Frontal cortex (tissue), 4 donors: ENCODE measurements around the gene CYBA. TPM values are rescaled to one million over a fixed set of nuclear protein-coding genes. Genes with fewer than 3 reads are reported as not detected.

Experiments used
- DNase-seq, 2 donors: peaks; one replicate each; pipeline ENCODE4 v3.0.0; 2012; ENCODE audit warnings: low spot score in 2 of 2
- FAIRE-seq: peaks from 2 replicates; lab custom pipeline; 2012; peaks lifted over from hg19 to GRCh38; lab: Jason Lieb, UNC
- total RNA-seq: library from RNA; depleted of rRNA; stranded (reverse); fragments of >200 nt; gene quantifications from one replicate; pipeline ENCODE4 v1.2.3, GENCODE V29; 2014
- donor health status: control.
- donor health status: control.
- donor health status: control.

Gene CYBA
- total RNA-seq, 1 donor from 2014 or later = 24.9 TPM

- DNase-seq (no peak), FAIRE-seq (no peak)
Observed at GRCh38 chr16:88634141-88634993, 16.5 kb downstream of the CYBA start.

DNA sequence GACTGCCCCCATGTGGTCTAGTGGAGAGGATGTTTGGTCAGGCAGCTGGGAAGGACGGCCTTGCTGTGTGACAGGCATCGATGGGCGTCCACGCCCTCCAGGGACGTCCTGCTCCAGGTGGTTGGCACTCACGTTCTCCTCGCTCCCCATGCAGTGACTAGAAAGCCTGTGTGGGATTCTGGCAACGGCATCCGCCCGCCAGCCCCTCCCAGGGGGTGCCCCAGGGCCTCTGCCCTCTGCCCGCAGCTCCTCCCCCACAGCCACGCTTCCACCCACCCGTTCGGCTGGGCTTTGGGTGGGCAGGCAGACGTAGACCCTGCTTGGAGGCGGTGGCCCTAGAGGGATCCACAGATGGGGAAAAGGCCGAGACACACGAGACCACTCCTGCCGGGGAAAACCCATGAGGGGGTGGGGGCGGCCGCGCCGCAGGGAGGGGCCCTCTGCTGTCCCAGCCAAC lies 17.1 kb downstream of the CYBA start:
- FAIRE-seq (no peak), DNase-seq (peak; percentile 62 to 67)

- FAIRE-seq = no peak
- no peak for DNase-seq
Observed at GRCh38 chr16:88632587-88632930, 18.3 kb downstream of the CYBA start.

DNA sequence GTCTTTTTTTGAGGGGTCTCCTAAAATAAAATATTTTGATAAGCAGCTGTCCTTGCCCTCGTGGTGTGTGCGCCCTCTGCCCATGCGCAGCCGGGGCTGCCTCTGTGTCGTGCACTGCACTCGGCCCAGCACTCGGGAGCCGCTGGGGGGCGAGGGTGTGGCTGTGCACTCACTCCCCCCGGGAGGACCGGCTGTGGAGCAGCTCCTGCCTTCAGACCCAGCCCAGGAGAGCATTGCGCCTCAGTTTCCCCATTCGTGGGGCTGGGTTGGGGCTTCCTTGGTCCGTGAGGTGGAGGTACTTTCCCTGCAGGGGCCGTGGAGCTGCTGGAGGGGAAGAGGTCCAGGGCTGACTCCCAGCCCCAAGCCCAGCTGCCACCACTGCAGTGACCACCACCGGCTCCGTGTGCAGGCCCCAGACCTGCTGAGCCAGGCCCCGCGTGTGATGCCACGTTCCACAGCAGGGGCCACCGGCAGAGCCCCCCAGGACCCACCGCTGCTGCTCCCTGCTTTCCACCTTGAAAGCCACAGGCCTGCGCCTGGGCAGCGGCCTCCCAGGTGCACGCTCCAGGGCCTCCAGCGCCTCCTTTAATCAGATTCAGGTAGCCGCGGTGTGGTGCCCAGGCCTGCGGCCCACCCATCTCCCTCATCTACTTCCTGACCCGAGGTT lies 18.8 kb downstream of the CYBA start:
- DNase-seq (no peak), FAIRE-seq (no peak)

GRCh38 chr16:88631384-88631783 lies 19.5 kb downstream of the CYBA start:
- FAIRE-seq = no peak

GRCh38 chr16:88630941-88631340 lies 19.9 kb downstream of the CYBA start:
- FAIRE-seq = no peak
- no peak for DNase-seq

More at GRCh38 chr16:88631384-88631783, 19.5 kb downstream of the CYBA start:
- DNase-seq = no peak

GRCh38 chr16:88630433-88630832 lies 20.4 kb downstream of the CYBA start:
- no peak for FAIRE-seq

GRCh38 chr16:88629835-88630234 lies 21.0 kb downstream of the CYBA start:
- no peak for DNase-seq
- FAIRE-seq = no peak

More at GRCh38 chr16:88630433-88630832, 20.4 kb downstream of the CYBA start:
- no peak for DNase-seq

GRCh38 chr16:88628512-88628974 lies 22.3 kb downstream of the CYBA start:
- DNase-seq = no peak
- no peak for FAIRE-seq

DNA sequence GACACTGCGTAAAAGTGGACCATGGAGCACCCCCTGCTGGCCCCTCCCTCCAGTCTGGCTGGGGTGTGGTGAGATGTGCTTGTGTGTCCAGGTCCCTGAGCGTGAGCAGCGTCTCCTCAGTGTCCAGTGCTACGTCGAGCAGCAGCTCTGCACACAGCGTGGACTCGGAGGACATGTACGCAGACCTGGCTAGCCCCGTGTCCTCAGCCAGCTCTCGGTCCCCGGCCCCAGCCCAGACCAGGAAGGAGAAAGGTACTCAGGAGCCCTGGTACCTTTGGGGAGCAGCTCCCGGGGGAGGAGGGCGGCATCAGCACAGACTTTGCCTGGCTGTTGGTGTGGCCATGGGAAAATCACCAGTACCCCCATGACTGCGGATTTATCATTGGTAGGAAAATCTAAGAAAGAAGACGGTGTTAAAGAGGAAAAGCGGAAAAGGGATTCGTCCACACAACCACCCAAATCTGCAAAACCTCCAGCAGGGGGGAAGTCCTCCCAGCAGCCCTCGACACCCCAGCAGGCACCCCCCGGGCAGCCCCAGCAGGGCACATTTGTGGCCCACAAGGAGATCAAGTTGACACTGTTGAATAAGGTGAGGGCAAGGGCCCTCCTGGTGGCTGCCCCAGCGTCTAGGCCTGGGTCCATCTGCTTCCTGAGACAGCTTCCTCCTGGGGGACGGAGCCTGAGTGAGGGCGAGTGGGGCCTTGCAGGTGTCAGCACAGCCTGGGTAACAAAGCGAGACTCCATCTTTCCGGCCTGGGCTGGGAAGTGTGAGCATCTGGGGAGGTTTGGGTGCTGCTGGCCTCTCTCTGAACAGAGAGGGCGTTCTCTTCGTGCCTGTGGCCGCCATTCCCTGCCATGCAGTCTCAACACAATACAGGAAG lies 23.1 kb downstream of the CYBA start:
- FAIRE-seq = no peak
- DNase-seq = no peak

DNA sequence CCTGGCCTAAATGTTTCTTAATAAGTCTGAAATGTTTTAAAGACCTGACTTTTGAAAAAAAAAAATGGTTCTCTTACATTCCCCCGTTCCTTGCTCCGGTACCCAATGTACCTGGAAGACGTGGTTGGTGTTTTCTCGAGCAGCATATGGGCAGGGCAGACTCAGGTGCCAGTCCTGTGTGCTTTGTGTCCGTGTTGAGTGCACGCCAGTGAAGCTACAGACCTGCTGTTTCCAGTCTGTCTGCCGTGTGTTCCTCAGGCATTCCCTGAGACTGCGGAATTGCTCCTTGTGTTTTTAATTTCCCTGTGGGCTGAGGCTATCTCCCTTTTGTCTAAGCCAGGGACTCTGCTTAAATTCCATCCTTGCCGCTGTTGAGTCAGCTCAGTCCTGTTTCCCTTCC lies 24.2 kb downstream of the CYBA start:
- DNase-seq (no peak), FAIRE-seq (no peak)

- no peak for FAIRE-seq
Observed at GRCh38 chr16:88624977-88625576, 25.8 kb downstream of the CYBA start.

GRCh38 chr16:88624481-88624880 lies 26.4 kb downstream of the CYBA start:
- FAIRE-seq = no peak
- no peak for DNase-seq

More at GRCh38 chr16:88624977-88625576, 25.8 kb downstream of the CYBA start:
- no peak for DNase-seq

DNA sequence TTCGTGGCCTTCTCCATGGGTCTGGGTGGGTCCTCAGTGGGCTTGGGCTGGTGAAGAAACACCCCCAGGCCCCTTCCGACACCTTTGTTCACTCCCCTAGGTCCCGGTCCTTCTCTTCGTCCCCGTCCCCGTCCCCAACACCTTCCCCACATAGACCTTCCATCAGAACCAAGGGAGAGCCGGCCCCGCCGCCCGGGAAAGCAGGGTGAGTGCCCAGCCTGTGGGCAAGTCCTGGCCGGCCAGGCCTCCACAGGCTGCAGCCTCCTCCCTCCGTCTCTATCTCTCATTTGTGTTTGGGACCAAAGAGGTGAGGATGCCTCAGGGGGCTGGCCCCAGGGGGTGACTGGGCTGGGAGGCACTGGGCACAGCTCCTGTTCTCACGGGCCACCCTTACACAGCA lies 27.0 kb downstream of the CYBA start:
- FAIRE-seq = no peak
- DNase-seq = no peak

DNA sequence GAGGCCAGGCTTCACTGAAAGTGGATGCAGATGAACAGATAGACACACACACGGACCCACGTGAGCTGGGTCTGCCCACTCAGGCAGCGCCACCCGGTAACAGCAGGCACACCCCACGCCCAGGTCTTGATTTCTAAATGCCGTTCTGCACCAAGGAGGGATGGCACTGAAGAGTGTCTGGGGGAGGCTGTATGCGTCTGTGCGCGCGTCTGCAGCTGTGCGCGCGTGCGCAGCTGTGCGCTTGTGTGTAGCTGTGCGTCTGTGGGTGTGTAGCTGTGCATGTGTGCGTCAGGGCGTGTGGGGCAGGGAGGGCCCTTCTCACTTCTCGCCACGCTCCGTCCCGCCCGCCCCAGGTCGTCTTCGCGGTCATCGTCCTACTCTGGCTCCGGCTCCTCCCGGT lies 28.0 kb downstream of the CYBA start:
- FAIRE-seq (no peak), DNase-seq (no peak)

GRCh38 chr16:88622125-88622524 lies 28.7 kb downstream of the CYBA start:
- FAIRE-seq = no peak
- DNase-seq = no peak

DNA sequence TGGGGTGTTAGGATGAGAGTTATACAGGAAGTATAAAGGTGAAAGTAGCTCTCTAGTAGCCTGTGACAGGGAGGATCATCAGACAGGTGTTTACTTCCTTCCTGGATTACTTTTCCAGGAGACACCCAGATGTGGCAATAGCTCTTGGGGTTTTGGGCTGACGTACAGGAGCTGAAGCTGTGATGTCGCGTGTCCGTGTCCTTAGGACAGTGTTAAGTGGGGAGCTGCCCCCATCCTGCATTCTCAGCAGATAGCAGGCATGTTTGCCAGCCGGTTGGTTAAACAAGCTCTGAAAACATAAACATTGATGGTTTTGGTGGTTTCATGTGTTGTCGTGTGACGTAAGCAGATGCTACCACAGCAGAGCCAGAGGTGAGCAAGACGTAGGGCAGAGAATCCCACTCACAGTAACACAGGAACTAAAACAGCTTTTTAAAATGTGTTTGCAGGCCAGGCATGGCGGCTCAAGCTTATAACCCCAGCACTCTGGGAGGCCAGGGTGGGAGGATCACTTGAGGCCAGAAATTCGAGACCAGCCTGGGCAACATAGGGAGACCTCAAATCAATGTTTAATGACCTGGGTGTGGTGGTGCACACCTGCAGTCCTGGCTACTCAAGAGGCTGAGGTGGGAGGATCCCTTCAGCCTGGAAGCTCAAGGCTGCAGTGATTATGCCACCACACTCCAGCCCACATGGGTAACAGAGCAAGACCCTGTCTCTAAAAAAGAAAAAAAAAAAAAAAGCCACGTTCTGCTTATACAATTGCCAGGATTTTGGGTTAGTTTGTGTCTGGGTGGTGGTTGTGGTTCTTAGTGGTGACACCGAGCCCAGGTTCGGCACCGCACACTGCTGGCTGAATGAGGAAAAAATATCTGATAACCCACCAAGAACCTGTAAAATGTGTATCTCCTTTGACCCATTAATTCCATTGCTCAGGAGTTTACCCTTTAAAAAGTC lies 30.7 kb downstream of the CYBA start:
- DNase-seq (peak in 1 of 2 donors; percentile 34), FAIRE-seq (no peak)

- DNase-seq (peak in 1 of 2 donors; percentile 15), FAIRE-seq (no peak)
Observed at GRCh38 chr16:88618956-88619667, 31.7 kb downstream of the CYBA start.
